Measurements from ENCODE around the gene TECTA.
A peak's percentile ranks its signal among the peaks of the same experiment; 100 is the strongest.

The TECTA gene, protein sequence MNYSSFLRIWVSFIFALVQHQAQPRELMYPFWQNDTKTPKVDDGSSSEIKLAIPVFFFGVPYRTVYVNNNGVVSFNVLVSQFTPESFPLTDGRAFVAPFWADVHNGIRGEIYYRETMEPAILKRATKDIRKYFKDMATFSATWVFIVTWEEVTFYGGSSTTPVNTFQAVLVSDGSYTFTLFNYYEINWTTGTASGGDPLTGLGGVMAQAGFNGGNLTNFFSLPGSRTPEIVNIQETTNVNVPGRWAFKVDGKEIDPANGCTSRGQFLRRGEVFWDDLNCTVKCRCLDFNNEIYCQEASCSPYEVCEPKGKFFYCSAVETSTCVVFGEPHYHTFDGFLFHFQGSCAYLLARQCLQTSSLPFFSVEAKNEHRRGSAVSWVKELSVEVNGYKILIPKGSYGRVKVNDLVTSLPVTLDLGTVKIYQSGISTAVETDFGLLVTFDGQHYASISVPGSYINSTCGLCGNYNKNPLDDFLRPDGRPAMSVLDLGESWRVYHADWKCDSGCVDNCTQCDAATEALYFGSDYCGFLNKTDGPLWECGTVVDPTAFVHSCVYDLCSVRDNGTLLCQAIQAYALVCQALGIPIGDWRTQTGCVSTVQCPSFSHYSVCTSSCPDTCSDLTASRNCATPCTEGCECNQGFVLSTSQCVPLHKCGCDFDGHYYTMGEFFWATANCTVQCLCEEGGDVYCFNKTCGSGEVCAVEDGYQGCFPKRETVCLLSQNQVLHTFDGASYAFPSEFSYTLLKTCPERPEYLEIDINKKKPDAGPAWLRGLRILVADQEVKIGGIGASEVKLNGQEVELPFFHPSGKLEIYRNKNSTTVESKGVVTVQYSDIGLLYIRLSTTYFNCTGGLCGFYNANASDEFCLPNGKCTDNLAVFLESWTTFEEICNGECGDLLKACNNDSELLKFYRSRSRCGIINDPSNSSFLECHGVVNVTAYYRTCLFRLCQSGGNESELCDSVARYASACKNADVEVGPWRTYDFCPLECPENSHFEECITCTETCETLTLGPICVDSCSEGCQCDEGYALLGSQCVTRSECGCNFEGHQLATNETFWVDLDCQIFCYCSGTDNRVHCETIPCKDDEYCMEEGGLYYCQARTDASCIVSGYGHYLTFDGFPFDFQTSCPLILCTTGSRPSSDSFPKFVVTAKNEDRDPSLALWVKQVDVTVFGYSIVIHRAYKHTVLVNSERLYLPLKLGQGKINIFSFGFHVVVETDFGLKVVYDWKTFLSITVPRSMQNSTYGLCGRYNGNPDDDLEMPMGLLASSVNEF (N-terminal part only)

DNA sequence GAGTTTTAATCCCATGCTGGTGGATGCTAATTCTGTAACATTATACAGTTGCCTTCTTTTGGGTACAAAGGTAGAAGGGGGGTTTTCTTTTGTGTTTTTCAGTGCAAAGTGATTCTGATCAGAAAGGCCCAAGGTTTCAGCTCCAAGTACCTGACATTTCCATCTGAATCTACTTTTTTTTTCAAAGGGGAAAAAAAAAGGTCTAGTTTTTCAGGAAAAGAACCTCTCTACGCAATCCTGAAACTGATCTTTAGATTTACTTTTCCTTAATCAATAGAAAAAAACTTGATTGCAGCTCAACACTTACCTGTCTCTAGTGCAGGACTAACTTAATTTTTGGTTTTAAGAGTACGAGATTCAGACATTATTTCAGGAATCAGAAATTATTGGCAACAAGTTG is at the start of gene TECTA:
TSS of gene TECTA (plus strand) at position 301 of the 400 bp plus-strand sequence. CDS start 1,423 bp downstream, outside the sequence.
- DNase-seq, result peak; percentile 21 to 58

DNA sequence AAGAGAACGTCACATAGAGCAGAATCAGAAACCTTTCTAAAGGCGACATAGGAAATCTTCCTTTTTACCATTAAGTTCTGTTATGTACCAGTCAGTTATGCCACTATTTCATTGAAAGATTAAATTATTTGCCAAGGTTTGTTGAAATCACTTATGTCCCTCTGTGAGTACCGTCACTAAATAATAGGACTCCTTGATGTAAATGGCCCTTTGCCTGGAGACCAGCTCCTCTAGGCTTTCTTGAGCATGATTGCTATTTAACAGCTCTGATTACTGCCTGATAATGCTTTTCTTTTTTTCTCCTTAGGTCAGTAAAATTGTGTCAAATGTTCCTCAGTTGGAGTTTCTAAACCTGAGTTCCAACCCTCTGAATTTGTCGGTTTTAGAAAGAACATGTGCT is 47.8 kb upstream of the TECTA start:
- DNase-seq, result no peak

DNA sequence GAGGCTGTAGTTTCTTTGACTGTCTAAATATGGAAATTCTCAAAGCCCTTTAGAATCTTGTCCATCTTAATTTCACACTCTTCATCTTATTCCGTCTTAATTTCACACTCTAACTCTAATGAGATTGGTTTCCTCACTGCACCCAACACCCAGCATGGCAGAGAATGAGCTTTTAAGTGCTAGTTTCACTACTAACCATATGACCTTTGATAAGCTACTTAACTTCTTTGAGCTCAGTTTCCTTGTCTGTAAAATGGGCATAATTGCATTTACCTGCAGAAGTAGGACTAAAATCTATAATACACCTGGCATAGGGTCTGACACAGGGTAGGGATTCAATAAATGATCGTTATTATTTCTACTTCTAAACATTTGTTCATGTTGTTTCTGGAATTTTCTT is 46.8 kb upstream of the TECTA start:
- no peak for DNase-seq

DNA sequence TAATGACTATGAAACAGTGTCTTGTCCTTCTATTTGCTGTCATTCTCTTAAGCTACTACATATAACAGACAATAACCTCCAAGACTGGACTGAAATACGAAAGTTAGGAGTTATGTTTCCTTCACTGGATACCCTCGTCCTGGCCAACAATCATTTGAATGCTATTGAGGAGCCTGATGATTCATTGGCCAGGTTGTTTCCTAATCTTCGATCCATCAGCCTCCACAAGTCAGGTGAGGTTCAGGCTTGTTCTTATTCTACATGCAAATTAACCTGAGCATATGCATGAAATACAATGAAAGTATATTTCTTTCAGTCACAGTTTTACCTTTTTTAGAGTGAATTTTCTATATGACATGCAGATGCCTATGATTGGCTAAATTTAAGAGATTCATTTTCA is 46.0 kb upstream of the TECTA start:
- DNase-seq, result peak in 1 of 2 experiments; percentile 36

DNA sequence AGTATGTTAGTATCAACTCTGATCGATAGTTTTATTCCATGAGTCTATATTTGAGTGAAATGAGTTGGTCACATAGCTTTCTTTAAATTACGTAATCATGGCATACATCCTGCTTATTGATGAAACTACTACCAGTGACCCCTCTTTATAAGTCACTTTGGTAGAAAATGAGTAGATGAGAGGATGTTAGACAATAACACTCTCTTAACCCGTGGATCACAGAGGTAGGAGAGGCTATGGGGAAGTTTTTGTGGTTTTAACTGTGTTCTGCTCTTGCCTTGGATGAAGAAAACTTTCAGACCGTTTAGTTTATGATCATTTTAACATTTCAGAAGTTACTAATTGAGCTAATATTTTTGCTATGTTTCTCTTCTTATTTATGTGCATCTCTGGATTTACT is 43.1 kb upstream of the TECTA start:
- DNase-seq, result no peak

DNA sequence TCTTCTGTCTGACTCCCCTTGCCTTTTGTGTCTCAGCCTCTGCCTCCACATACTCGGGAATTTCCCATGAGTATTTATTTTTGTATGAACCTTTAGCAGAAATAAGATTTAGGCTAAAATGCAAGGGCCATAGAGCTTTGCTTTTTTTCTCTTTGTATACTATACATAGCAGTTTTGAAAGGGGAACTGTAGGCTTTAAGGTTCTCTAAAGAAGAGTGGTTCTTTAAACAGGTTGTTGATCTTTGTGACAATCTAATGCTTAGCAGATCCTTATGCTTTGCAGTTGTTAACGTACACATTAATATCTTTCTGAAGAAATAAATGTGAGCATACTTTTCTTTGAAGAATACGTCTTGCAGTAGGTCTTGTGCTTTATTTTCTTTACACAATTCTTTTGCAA is 42.1 kb upstream of the TECTA start:
- no peak for DNase-seq

DNA sequence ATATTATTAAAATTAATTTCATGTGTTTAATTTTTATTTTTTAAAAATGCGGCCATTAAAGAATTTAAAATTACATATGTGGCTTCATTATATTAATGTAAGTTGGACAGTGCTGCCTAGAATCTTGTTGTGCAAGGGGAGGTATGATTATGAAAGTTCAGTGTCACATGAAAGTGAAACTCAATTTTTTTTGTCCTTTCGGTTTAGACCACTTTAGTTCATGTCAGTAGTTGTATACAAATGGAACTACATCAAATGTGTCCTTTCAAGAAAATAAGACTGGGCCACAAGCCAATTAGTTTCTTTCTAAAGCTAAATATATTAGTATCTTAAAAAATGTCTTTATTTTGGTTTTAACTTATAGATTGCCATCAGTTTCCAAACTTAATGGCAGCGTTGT is 41.4 kb upstream of the TECTA start:
- no peak for DNase-seq

DNA sequence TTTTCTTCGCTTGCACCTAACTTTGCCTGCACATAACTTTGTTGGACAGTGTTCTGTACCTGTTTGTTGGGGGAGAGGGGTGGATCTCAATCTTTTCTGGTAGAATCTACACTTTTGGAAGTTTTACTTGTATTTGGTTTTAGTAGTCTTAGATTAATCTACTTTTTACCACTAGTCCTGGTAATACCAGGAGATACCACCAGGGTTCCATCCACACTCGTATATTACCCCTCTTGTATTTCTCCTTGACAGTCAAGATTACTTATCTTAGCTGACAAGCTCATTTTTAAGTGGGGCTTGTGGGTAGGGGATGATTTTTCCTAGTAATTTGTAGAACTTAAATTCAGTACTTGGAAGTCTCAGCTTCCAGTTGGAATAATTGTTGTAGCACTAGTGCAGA is 37.3 kb upstream of the TECTA start:
- DNase-seq, result peak in 1 of 2 experiments; percentile 30

DNA sequence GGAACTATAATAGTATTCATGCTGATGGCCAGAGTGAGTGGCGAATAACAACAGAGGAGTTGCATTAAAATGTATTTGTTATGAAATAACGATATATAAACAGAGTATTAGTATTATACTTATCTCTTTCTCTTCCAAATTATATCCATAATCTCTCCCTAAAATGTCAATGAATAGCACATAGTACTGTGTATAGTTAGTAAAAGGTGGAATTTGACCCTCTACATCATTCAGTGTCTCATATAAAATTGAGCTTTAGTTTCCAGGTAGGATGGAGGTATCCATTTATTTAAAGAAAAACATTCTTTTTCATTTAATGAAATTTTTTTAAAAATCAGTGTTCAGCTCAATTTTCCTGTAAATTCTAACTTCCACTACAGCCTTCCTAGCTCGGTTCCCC is 34.4 kb upstream of the TECTA start:
- no peak for DNase-seq

DNA sequence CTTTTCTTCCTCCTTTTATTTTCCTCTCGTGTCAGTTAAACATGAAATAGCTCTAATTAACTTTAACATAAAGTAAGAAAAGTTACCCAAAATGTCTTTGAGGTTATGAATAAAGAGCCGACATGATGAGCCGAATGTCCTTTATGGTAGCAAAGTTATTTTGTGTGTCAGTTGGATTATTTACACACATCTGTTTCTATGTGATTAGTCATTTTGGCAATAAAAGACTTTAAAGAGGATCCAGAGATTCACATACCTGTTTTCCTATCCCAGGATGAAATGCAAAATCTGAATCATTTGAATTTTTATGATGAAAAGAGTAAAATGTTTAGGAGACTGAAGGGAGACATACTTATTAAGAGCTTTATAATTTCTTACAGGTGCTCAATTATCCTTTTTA is 34.0 kb upstream of the TECTA start:
- DNase-seq, result no peak

DNA sequence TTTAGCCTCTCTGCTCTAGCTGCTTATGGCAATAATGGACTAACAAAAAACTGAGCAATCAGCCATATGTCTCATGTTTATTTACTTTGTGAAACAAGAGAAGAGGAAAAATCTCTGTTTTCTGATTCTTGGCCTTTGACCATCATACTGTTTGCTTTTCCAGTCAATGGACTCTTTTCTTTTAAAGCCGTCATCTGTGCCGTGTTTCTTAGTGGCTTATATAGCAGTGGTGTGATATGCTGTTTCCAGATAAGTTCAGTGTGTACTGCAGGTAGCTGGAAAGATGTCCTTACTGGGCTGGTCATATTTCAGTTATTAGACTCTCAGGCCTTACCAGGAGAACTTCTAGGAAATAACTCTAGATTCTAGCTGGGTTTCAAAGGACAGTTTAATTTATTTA is 33.6 kb upstream of the TECTA start:
- peak; percentile 37 to 51 for DNase-seq

DNA sequence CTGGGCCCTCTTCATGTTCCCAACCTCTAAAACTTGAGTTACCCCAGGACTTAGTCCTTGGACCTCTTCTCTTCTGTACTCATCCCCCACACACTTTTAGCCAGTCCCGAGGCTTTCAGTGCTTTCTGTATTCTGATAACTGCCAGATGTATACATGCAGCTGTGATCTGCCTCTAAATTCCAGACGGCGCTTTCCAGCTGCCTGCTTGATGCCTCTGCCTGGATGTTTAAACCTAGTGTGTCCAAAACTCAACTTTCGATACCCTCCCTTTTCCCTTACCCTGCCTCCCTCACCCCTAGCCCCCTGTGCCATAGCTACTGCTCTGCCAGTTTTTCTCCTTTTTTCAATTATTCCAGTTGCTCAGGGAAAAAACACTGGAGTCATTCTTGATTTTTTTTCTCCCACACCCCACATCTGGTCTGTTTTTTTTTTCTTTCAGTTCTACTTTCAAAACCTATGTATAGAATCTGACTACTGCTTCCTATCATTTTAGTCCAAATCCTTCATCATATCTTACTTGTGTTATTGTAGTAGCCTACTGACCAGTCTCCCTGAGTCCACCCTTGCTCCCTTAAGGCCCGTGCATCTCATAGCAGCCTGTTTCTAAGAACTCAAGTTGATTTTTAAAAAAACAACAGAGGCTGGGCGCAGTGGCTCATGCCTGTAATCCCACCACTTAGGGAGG is 32.9 kb upstream of the TECTA start:
- DNase-seq, result no peak

DNA sequence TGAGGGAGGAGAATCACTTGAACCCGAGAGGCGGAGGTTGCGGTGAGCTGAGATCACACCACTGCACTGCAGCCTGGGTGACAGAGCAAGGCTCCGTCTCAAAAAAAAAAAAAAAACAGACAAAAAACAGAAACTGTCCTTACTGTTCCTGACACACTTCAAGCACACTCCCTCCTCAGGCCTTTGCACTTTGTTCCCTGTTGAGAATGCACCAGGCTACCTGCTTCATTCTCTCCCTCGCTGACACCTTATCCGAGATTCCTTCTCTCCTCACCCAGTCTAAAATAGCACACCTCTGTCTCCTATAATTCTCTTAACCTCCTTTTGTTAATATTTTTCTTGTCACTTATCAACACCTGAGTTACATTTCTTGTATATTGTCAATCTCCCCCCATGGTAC is 32.3 kb upstream of the TECTA start:
- DNase-seq, result no peak

DNA sequence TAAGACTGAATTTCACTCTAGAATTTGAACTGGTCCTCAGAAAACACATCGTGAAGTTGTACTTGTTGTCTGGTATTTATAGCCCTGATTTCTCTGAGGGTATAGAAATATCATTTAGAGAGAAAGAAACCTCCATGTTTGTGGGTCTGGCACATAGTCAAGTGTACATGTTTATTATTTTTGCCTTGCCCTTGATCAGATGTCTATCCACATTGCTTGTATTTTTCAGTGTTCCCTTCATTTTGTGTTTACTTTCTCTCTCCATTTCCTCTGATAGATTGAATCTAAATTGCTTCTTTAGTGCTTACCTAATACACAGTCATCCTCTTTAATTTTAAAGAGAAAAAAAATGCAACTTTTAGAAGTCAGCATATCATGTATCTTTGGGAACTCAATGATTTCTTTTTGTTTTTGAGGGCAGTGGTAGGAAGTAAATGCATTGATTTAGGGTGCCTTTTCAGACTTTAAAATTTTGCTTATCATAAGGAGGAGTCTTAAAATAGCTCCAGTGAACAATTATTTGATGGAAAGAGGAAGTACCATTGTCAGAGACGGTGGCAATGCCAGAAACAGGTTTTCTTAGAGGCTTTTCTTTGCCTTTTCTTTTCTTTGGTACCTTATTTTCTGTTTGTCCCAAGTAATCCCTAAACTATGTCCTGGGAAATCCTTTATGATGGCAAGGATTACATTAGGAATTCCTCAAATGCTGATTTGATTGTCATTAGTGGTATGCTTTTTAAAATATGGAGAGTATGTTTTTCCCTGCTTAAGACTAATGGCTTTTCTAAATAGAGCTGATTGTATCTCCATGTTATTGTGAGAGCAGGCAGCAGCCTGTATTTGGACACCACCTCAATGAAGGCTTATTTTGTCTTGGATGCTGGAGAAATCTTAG is 29.8 kb upstream of the TECTA start:
- no peak for DNase-seq

DNA sequence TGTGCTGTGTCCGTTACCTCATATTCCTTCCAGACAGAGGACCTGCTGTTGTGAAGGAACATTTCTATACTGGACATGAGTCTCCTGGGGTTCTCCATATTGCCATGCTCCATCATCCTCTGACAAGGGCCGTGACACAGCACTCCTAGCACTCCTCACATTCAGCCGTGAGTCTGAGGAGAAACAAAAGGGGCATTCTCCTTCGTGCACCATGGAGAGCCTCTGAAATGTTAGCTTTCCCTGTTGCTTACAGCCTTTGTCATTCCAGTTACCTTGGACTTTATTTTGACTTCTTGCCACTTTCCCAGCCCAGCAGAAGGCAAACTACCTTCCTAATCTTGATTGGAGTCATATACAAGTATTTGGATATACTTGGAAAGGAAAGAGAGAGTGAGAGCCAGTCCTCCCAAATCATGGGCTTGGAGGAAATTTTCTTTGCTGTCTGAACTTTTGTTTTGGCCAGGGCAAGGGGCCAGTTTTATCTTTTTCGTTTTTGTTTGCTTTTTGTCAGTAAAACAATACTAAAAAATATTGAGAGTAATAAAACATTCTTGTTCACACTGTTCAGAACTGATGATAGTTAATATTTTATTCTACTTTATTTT is 29.1 kb upstream of the TECTA start:
- DNase-seq, result no peak

DNA sequence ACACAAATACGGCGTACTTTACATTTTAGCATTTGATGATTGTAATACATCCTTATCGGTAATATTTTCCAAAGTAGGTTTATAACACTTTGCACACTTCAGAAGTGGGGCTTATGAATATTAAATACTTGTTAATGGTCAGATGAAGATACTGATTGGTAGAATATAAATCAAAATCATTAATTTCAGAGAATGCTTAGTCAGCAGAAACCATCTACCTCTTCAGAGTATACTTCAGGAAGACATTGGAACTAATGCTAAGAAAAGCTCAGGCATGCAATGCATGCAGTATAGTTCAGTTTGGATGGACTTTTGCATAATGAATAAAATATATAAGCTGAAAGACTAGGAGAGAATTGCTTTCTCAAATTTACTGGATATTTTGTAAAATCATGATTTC is 19.7 kb upstream of the TECTA start:
- DNase-seq, result no peak

DNA sequence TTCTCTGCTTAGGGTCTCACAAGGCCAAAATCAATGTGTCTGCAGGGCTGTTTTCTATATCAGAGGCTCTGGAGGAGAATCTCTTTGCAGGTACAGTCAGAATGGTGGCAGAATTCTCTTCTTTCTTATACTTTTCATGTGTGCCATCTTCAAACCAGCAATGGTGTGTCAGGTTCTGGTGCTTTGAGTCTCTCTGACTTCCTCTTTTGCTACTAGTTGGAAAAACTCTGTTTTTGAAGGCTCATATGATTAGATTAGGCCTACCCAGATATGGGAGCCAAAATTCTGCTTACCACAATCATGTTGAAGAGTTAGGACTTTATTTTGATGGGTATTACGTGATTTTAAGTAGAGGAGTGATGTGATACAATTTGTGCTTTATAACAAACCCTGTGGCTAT is 18.8 kb upstream of the TECTA start:
- no peak for DNase-seq

DNA sequence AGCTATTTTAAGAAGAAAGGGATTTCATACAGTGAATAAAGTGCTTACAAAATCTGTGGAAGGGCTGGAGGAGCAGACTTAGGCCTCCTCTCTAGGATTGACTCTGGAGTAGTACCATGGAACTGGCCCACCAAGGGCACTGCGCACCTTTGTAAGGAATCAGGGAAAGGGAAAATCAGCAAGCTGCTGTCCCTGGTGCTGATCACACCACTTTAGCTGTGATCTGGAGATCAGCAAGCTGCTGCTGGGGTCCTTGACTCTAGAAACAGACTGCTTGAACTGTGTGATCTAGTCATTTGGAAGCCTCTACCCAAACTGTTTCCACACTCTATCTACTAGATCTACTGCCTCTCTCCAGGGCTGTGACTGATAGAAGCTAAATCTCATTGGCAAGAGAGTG is 18.4 kb upstream of the TECTA start:
- no peak for DNase-seq

DNA sequence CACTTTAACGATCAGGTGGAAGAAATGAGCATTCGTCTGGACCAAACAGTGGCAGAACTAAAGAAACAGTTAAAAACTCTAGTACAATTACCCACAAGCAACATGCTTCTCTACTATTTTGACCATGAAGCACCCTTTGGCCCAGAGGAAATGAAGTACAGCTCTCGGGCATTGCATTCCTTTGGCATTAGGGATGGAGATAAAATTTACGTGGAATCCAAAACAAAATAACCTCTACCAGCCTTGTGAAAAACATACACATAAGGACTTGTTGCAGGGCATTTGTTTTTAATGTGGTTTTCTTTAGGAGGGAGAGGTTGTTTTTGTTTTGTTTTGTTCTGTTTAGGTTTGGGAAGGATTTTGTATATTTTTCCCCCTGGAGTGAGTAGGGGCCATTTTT is 14.2 kb upstream of the TECTA start:
- no peak for DNase-seq

DNA sequence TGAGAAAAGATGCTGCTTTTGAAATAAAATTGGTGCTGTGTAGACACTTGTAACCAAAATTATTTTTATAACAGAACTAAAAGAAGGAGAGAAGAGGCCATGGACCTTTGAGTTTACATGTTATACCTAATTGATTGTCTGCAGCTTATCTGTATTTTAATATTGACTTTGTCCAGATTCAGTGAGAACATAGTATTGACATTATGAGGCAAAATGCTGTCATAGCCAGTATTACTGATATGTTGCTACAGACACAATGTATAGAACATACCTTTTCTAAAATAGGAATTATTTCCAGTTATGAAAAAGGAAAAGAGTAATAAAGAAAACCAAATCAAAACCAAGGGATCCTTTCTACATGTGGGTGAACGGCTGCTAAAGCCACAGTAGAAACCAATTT is 11.5 kb upstream of the TECTA start:
- no peak for DNase-seq

DNA sequence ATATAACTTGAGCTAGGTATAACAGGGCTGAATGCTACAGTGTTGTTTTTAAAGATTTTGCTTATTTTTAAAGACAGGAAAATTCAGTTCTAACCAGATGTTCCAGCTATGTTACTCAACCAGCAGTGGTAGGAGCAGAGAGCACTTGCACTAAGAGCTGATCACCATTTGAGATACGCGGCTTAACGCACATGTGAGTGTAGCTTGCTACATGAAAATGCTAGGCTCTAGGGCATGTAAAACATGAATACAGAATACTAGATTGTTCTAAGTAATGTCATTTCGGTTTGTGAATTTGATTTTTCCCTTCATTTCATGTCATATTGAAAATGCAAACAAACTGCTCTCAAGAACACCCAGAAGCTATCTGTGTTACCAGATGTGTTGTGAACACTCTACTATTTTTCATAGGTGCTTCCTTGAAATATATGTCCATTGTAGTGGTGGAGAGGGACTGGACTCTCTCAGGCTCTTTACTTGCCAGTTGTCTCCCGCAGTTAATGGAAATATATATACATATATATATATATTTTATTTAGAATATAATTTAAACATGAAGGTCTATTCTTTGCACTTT is 10.8 kb upstream of the TECTA start:
- no peak for DNase-seq

Measured in NCI-H526 (cell line).